HG03558 (cell line): ENCODE measurements around the gene ENOPH1.
A peak's percentile ranks its signal among the peaks of the same experiment; 100 is the strongest.
"Not testable (repeated sequence)": the region's sequence is repeated elsewhere in the genome, so short reads cannot be mapped to it uniquely, and the experiment has no call there.

Source experiments
- ATAC-seq: cut with Tn5 transposase; IDR thresholded peaks from one replicate; pipeline ENCODE4 v1.9.1; 2021; ENCODE audit warnings: moderate number of reproducible peaks; ENCODE audit not compliant: unreplicated experiment; ENCODE audit errors: extremely low read depth

ENOPH1 gene

DNA sequence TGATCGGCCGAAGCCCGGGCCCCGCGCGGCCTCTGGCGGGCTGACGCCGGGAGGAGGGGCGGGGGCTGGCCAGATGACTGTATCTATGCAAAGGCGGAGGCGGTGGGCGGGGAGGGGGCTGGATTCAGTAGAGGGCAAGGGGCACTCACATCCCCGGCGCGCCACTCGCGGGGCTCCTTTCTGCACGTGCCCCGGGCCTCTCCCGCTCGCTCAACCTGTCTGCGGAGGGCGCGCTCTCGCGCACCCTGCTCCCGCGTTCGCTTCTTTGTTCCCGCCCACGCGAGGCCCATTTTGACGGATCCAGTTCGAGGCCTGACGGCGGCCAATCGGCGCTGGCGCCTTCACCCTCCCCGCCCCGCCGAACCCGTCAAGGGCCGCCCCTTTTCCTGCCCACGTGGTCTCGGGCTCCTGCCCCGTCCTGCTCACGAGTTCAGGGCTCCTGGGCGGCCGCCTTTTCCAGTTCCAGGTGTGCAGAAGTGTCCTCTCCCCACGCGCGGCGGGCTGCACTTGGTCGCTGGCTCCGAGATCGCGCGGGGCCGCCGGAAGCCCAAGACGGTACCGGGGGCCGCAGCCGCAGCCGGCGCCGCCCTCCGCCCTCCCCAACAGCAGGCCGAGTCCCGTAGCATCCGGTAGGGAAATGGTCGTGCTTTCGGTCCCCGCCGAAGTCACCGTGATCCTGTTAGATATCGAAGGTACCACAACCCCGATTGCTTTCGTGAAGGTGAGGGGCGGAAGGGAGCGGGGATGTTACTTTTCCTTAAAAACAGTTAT lies at the start of gene ENOPH1, which contains the start of gene HNRNPDL:
Gene ENOPH1 (plus strand): TSS at position 398 of the 771 bp plus-strand sequence. CDS start 240 bp downstream, at position 638.
Gene HNRNPDL (minus strand): TSS at position 270 of the 771 bp plus-strand sequence. CDS start 772 bp downstream, outside the sequence.
- ATAC-seq = peak; percentile 49

DNA sequence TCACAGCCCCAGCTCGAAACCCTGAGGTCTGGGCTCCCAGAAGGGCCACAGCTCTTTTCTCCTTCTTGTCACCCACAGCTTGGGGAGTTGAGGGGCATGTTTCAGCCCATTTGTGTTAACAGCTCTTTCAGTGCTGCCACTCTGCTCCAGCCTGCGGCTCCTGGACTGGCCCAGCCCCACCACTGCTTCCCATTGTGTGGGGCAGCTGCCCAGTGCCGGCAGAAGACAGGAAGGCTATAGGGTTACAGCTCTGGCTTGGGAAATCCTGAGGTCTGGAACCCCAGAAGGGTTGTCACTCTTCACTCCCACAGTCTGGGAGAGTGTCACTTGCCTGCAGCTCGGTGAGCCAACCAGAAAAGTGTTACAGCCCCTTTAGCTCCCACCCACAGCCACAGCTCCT lies 49.6 kb upstream of the ENOPH1 start:
- no peak for ATAC-seq

DNA sequence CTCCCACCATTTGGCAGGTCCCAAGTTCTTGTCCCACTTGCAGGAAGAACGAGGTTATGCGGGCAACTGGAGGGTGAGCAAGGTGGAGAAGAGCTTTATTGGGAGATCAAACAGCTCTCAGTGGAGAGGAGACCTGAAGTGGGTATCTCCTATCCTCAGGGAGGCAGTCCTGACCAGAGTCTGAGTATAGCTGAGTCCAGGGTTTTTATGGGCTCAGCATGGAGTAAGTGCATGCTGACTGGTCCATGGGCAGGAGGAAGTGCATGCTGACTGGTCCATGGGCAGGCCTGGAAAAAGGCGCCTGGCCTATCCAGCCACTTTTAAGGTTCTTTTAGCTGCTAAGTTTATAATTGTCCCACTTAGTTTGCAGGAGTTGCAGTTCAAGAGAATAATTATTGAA lies 49.2 kb upstream of the ENOPH1 start:
- no peak for ATAC-seq

DNA sequence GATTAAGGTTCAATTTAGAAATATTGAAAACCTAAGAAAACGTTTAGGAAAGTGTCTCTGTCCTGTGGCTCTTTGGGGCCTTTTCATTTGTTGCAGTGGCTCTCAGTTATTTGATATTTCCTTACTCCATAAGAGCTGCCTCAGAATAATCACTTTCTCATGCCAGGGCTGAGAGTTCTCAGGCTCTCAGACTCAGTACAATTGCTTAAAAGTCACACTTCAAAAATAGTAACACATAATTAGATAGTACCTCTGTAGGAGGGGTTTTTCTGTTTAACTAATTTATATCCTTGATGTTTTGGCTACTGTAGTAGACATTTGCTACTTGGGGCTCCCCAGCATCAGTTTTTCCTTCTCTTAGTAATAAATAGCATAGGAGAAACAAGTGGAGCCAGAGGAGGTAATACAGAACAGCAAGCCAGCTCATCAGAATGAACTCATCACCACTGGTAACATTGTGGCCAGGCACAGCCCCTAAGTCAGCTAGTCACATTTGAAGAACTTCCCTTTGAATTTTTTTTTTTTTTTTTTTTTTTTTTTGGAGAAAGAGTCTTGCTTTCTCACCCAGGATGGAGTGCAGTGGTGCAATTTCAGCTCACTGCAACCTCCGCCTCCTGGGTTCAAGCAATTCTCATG lies 48.6 kb upstream of the ENOPH1 start:
- no peak for ATAC-seq

DNA sequence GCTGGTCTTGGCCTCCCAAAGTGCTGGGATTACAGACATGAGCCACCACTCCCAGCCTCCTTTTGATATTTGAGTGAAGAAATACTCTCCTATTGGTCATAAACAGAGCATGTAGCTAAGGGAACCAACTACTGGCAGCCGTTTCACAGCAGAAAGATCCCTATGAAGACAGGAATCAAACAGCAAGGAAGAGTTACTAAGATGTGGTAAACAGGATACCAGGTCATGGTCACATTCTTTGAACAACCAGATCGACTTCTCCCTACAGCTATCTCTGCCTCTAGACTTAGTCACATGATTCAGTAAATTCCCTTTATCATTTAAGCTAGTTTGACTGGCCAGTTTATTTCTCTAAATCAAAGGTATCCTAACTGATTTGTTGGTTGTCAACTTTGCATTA lies 47.6 kb upstream of the ENOPH1 start:
- ATAC-seq = no peak

DNA sequence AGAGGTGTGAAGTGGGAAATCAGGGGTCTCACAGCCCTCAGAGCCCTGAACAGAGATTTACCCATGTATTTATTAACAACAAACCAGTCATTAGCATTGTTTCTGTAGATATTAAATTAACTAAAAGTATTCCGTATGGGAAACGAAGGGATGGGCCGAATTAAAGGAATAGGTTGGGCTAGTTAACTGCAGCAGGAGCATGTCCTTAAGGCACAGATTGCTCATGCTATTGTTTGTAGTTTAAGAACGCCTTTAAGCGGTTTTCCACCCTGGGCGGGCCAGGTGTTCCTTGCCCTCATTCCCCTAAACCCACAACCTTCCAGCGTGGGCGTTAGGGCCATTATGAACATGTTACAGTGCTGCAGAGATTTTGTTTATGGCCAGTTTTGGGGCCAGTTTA lies 44.1 kb upstream of the ENOPH1 start:
- not testable (repeated sequence) for ATAC-seq

DNA sequence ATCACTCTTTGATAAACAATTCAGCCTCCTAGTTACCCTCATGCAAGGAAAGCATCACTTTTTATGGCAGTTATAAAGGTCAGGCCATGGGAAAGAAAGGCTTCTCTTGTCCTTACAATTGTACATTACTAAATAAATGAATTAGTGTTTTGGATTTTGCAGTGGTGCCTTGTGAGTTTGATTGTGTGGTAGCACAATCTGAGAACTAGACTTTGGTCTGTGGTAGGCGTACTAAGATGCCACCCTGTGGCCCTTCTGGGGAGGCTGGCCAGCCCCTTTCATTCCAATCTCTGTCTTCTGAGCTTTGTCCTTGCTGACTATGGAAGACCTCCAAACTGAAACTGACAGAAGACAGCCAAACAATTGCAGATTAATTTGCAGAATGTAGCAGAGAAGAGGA lies 42.0 kb upstream of the ENOPH1 start:
- no peak for ATAC-seq

DNA sequence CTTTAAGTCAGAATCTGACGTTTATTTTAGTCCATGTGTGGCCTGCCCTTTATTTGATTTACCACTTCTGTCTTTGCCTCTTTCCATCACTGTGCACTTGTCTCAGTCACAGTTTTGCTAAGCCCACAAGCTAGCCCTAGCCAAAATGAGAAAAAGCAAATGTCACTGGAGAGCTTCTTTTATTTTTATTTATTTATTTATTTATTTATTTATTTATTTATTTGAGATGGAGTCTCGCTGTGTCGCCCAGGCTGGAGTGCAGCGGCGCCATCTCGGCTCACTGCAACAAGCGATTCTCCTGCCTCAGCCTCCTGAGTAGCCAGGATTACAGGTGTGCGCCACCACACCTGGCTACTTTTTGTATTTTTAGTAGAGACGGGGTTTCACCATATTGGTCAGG lies 40.3 kb upstream of the ENOPH1 start:
- ATAC-seq = not testable (repeated sequence)

DNA sequence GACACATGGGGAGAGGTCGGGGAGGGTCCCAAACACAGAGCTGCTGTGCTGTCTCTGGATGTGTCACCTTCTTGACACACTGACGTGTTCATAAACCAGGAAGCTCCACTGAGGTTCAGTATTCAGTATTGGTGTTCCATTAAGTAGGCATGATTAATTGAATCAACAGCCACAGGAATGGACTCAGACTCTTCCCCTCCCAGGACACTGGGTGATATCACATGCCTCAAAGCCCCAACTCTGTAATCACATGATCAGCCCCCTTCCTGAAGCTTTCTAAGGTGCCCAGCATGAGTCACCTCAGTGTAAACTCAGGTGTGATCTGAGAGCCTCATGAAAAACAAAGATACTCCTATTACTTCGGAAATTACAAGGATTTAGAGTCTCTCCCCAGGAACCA lies 35.5 kb upstream of the ENOPH1 start:
- no peak for ATAC-seq

DNA sequence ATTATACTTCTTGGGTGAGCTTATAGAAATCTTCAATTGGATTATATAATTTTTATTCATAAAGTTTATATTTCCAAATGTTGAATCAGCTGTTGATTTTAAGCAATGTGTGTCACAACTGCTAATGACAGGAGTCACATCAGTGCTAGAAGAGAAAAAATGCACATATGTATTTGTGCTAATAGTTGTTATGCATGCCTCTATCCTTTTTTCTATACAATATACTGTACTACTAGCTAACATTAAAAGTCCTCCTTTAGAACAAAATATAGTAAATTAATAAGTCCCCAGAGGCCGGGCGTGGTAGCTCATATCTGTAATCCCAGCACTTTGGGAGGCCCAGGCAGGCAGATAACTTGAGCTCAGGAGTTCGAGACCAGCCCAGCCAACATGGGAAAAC lies 32.9 kb upstream of the ENOPH1 start:
- ATAC-seq = no peak

DNA sequence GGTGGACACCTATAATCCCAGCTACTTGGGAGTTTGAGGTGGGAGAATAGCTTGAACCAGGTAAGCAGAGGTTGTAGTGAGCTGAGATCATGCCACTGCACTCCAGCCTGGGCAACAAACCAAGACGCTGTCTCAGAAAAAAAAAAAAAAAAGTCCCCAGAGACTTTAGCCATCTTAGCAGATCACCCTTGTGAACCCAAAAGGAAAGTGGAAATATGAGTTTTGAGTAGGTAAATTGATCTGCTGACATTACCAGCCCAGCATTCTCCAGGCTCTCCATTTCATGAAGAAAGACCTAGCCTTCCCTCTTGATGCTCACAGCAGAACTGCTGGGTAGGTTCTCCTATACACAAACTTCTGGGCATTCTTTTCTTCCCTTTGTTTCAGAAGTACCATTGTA lies 32.1 kb upstream of the ENOPH1 start:
- ATAC-seq = no peak

DNA sequence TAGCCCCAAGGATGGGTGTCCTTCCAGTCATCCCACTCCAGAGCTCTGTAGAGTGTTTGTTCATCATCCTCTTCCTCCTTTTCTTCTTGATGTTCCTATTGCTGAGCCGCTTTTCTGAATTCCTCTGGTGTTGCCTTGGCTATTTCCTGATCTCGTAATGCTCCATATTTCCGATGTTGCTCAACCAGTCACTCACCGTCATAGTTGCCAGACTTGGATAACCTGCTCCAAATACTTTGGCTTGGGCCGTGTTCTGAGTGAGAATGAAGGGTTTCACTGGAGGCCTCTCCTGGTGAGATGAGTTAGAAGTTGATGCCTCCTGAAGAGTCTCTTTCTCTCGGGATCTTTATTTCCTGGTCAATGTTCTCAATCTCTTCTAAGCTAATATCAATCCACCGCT lies 28.8 kb upstream of the ENOPH1 start:
- no peak for ATAC-seq

DNA sequence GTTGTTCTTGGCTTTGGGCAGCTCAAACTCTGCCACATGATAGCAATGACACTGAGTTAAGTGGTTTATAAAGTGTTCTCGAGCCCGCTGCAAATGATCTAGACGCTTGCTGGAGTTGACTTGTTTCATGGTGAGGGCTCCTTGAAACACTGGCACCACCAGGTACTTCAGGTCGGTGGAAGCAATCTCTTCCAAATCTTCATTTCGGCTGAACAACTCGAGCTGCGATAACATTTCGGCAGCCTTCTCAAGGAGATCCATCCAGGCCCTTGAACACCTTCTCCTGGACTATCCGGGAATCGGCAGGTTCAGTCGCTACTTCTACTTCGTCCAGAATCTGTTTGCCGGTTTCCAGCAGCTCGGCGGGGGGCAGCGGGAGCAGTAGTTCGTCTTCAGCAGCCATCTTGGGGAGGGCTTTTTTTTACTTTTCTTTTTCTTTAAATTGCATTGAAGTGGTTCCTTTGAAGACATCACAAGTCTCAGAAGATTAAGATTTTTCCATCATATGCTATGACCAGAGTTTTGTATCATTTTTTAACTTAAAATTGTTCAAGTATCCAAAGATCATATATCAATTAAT lies 28.1 kb upstream of the ENOPH1 start:
- no peak for ATAC-seq

DNA sequence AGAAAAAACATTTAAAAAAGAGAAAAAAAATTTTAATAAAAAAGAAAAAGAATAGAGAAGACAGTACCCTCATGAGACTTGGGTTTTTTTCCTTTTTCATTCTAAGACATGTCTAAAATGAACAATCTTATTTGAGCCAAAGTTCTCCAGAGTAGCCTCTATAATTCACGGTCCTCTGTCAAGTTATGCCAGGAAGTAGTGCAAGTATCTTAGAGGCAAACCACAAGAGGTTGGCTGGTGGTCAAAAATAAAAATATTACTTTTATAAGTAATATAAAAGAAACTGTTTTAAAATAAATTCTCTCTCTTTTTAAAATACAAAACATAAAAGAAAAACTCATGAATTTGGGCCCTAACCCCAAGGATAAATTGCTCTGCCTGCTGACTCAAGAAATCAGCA lies 26.7 kb upstream of the ENOPH1 start:
- no peak for ATAC-seq

DNA sequence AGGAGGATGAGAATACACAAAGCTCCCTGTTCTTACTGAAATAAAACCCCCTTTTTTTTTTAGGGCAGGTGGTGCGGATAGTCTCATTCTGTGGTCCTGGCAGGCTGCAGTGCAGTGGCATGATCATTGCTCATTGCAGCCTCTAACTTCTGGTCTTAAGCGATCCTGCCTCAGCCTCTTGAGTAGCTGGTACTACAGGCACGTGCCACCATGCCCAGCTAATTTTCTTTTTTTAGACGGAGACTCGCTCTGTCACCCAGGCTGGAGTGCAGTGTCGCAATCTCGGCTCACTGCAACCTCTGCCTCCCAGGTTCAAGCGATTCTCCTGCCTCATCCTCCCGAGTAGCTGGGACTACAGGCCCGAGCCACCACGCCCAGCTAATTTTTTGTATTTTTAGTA lies 15.3 kb upstream of the ENOPH1 start:
- ATAC-seq = not testable (repeated sequence)

DNA sequence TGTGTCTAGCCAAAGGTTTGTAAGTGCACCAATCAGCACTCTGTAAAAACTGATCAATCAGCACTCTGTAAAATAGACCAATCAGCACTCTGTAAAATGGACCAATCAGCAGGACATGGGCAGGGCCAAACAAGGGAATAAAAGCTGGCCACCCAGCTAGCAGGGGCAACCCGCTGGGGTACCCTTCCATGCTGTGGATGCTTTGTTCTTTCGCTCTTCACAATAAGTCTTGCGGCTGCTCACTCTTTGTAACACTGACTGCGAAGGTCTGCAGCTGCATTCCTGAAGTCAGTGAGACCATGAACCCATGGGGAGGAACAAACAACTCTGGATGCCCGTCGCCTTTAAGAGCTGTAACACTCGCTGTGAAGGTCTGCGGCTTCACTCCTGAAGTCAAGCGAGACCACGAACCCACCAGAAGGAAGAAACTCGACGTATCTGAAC lies 14.4 kb upstream of the ENOPH1 start:
- ATAC-seq = no peak

DNA sequence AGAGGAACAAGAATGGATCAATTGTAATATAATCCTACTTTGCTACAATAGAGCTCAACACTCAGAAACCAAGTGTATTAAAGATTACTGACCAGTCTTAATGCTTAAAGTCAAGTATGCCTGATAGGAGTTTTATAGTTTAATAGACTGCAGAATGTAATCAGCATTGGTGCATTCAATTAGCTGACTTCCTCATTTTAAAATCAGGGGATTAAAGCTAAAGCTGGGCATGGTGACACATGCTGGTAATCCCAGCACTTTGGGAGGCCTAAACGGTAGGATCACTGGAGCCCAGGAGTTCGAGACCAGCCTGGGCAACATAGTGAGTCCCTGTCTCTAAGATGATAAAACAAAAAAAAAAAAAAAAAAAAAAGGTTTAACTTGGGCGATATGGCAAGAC lies 10.9 kb upstream of the ENOPH1 start:
- no peak for ATAC-seq

DNA sequence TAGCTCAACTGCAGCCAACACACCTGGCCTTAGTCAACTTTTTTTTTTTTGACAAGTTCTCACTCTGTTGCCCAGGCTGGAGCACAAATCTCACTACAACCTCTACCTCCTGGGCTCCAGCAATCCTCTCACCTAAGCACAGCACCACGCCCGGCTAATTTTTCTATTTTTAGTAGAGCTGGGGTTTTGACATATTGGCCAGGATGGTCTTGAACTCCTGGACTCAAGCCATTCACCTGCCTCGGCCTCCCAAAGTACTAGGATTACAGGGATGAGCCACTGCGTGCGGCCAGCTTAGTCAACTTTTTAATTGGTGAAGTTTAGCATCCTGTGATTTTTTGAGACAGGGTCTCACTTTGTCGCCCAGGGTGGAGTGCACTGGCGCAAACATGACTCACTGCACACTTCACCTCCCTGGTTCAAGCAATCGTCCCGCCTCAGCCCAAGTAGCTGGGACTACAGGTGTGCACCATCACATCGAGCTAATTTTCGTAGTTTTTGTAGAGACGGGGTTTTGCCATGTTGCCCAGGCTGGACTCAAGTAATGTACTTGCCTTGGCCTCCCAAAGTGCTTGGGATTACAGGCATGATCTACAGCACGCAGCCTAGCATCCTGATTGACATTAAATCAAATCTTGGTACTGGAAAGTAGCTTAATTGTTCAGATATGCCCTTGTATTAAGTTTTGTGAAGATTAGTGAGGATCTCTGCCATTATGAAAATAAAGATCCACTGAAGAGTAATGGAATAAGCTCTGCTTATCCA lies 8.4 kb upstream of the ENOPH1 start:
- ATAC-seq = no peak

DNA sequence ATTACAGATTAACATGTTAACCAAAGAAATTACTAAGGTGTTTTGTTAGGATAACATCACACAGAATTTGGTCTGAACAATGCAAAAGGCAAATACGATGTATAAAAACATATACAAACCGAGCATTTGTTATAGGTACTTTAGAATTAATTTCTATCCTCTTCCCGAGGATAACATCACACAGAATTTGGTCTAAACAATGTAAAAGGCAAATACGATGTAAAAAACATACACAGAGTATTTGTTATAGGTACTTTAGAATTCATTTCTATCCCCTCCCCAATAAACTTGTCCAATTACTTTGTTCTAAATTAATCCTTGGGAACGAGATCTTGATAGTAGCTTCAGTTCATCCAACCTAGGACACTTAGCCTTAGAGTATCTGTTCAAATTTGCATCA lies 7.8 kb upstream of the ENOPH1 start:
- no peak for ATAC-seq

DNA sequence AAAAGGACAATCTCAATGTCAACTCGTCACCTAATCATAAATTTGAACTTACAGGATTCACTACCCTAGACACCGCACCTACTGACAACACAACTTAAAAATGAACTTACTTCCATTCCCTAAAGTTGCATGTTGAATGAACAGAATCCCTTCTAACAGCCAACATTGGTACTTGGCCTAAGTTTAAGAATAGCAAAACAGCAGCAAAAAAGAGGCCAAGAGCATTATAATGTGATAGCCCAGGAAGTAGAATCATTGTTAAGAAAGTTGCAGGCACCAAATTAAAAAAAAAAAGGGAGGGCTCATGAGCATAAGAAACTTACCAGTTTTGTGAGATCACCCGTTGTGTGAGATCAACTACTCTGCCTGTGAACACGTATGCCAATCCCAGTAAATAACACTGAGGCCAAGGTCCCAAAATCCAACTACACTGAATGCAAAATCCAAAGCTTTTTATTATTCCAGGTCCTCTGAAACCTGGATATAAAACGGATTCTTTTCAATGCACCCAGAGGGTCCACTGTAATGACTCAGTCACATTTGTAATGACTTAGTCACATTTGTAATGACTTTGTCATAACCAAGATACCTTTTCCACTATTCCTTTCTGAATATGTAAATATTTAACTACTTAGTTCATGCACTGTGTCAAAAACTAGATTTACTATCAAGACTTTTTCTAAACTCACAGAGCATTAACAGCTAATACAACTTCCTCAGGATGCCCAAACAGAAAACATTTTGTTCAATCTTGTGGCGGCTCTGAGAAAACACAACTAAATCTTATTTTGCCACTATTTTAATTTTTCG lies 6.9 kb upstream of the ENOPH1 start:
- ATAC-seq = no peak
